ENCODE measurements around the gene TRIM17. TPM values are rescaled to one million over a fixed set of nuclear protein-coding genes. Genes with fewer than 3 reads are reported as not detected.

The TRIM17 gene
- polyA plus RNA-seq, 1 donor from 2014 or later = 0.14 TPM

DNA sequence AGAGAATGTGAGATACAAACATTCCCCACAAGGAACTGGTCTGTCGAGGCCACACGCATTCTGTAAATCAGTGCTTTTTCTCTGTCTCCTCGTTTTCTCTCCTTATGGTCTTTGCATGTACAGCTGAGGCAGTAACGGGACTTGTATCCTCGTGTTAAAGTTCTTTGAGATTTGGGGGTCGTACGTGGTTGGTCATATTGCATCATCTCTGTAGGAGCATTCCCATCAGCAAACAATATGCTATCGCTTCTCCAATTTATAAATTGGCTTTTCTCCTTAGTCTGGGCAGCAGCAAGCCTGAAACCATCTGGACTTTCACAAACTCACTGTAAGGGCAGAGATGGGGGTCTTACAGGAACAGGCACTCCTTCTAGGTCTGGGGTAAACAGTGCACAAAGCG is 13.0 kb upstream of the TRIM17 start:
- H3K4me2 ChIP-seq (ENCODE audit: low read length) = no peak overlapping the region
- no peaks in the 10 kb centered on the region for H3K9me2 ChIP-seq (ENCODE audit: insufficient read depth, low read length)
- no peak for TF ChIP-seq EZH2 (IDR thresholded peaks at IDR 0.05; ENCODE audit: borderline replicate concordance, insufficient read depth, low read length, poor library complexity, severe bottlenecking)
- TF ChIP-seq POLR2AphosphoS5 (IDR thresholded peaks at IDR 0.05) = no peak
- TF ChIP-seq SMC3 (conservative IDR thresholded peaks at IDR 0.05; ENCODE audit: poor library complexity) = no peak
- no peak for TF ChIP-seq EP300 (conservative IDR thresholded peaks at IDR 0.05; ENCODE audit: poor library complexity, severe bottlenecking)
- no peak for TF ChIP-seq MXI1 (conservative IDR thresholded peaks at IDR 0.05; ENCODE audit: poor library complexity, severe bottlenecking)
- TF ChIP-seq, protein P1, sequence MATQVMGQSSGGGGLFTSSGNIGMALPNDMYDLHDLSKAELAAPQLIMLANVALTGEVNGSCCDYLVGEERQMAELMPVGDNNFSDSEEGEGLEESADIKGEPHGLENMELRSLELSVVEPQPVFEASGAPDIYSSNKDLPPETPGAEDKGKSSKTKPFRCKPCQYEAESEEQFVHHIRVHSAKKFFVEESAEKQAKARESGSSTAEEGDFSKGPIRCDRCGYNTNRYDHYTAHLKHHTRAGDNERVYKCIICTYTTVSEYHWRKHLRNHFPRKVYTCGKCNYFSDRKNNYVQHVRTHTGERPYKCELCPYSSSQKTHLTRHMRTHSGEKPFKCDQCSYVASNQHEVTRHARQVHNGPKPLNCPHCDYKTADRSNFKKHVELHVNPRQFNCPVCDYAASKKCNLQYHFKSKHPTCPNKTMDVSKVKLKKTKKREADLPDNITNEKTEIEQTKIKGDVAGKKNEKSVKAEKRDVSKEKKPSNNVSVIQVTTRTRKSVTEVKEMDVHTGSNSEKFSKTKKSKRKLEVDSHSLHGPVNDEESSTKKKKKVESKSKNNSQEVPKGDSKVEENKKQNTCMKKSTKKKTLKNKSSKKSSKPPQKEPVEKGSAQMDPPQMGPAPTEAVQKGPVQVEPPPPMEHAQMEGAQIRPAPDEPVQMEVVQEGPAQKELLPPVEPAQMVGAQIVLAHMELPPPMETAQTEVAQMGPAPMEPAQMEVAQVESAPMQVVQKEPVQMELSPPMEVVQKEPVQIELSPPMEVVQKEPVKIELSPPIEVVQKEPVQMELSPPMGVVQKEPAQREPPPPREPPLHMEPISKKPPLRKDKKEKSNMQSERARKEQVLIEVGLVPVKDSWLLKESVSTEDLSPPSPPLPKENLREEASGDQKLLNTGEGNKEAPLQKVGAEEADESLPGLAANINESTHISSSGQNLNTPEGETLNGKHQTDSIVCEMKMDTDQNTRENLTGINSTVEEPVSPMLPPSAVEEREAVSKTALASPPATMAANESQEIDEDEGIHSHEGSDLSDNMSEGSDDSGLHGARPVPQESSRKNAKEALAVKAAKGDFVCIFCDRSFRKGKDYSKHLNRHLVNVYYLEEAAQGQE (IDR thresholded peaks at IDR 0.05; ENCODE audit: borderline replicate concordance) = no peak
- TF ChIP-seq RAD21 (conservative IDR thresholded peaks at IDR 0.05) = no peak
- TF ChIP-seq TAF1 (IDR thresholded peaks at IDR 0.05; ENCODE audit: low read depth) = no peak
- TF ChIP-seq, protein P2, sequence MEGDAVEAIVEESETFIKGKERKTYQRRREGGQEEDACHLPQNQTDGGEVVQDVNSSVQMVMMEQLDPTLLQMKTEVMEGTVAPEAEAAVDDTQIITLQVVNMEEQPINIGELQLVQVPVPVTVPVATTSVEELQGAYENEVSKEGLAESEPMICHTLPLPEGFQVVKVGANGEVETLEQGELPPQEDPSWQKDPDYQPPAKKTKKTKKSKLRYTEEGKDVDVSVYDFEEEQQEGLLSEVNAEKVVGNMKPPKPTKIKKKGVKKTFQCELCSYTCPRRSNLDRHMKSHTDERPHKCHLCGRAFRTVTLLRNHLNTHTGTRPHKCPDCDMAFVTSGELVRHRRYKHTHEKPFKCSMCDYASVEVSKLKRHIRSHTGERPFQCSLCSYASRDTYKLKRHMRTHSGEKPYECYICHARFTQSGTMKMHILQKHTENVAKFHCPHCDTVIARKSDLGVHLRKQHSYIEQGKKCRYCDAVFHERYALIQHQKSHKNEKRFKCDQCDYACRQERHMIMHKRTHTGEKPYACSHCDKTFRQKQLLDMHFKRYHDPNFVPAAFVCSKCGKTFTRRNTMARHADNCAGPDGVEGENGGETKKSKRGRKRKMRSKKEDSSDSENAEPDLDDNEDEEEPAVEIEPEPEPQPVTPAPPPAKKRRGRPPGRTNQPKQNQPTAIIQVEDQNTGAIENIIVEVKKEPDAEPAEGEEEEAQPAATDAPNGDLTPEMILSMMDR (IDR thresholded peaks at IDR 0.05; ENCODE audit: poor library complexity, severe bottlenecking) = no peak
- no peak overlapping the region for H3K27ac ChIP-seq (ENCODE audit: low read length)
- H3F3A ChIP-seq (ENCODE audit: insufficient read depth, low read length, poor library complexity, severe bottlenecking) = no peaks in the 10 kb centered on the region
- no peak overlapping the region for H3K9ac ChIP-seq (ENCODE audit: low read length)
- no peaks in the 10 kb centered on the region for H3K79me2 ChIP-seq (replicated peaks; ENCODE audit: insufficient read depth, low read length)
- H3K36me3 ChIP-seq (ENCODE audit: insufficient read depth, low read length) = no peaks in the 10 kb centered on the region
- no peak overlapping the region for H3K4me3 ChIP-seq (ENCODE audit: low read length)
- H2AFZ ChIP-seq (ENCODE audit: low read depth, low read length) = no peak overlapping the region
- H3K9me3 ChIP-seq (ENCODE audit: low read length) = no peaks in the 10 kb centered on the region
- H4K20me1 ChIP-seq (ENCODE audit: insufficient read depth) = no peaks in the 10 kb centered on the region
- no peaks in the 10 kb centered on the region for H3K27me3 ChIP-seq (ENCODE audit: insufficient read depth, low read depth, low read length)

DNA sequence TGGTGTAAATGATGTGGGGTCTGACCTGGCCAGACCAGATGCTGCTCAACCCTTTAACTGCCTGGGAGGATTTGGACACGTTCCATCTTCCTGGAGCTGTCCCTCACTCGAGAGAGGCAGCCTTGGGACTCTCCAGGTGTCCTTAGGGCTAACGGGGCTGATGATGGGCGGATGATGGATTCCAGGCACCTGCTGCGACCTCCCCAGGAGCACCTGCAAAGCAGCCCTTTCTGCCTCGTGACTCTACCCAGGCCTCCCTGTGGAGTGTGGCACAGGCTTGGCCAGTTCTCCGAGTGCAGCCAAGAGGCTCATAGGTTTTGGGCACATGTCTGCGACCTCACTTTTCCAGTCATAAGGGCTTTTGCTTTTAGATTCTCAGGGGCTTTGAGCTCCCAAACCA is 12.3 kb upstream of the TRIM17 start:
- no peak overlapping the region for H3K27ac ChIP-seq (ENCODE audit: low read length)
- no peak overlapping the region for H2AFZ ChIP-seq (ENCODE audit: low read depth, low read length)
- no peaks in the 10 kb centered on the region for H3K27me3 ChIP-seq (ENCODE audit: insufficient read depth, low read depth, low read length)
- H3K9me3 ChIP-seq (ENCODE audit: low read length) = no peaks in the 10 kb centered on the region
- H3K36me3 ChIP-seq (ENCODE audit: insufficient read depth, low read length) = no peaks in the 10 kb centered on the region
- no peak overlapping the region for H3K4me3 ChIP-seq (ENCODE audit: low read length)
- H3K9ac ChIP-seq (ENCODE audit: low read length) = no peak overlapping the region
- H3F3A ChIP-seq (ENCODE audit: insufficient read depth, low read length, poor library complexity, severe bottlenecking) = no peaks in the 10 kb centered on the region
- no peak for TF ChIP-seq EP300 (conservative IDR thresholded peaks at IDR 0.05; ENCODE audit: poor library complexity, severe bottlenecking)
- no peak for TF ChIP-seq POLR2AphosphoS5 (IDR thresholded peaks at IDR 0.05)
- TF ChIP-seq TAF1 (IDR thresholded peaks at IDR 0.05; ENCODE audit: low read depth) = no peak
- no peak for TF ChIP-seq RAD21 (conservative IDR thresholded peaks at IDR 0.05)
- TF ChIP-seq EZH2 (IDR thresholded peaks at IDR 0.05; ENCODE audit: borderline replicate concordance, insufficient read depth, low read length, poor library complexity, severe bottlenecking) = no peak
- TF ChIP-seq, protein P2 (IDR thresholded peaks at IDR 0.05; ENCODE audit: poor library complexity, severe bottlenecking) = no peak
- TF ChIP-seq MXI1 (conservative IDR thresholded peaks at IDR 0.05; ENCODE audit: poor library complexity, severe bottlenecking) = no peak
- TF ChIP-seq, protein P1 (IDR thresholded peaks at IDR 0.05; ENCODE audit: borderline replicate concordance) = no peak
- TF ChIP-seq SMC3 (conservative IDR thresholded peaks at IDR 0.05; ENCODE audit: poor library complexity) = no peak
- H3K9me2 ChIP-seq (ENCODE audit: insufficient read depth, low read length) = no peaks in the 10 kb centered on the region
- H3K79me2 ChIP-seq (replicated peaks; ENCODE audit: insufficient read depth, low read length) = no peaks in the 10 kb centered on the region
- H4K20me1 ChIP-seq (ENCODE audit: insufficient read depth) = no peaks in the 10 kb centered on the region
- no peak overlapping the region for H3K4me2 ChIP-seq (ENCODE audit: low read length)
